Chondrocyte (in vitro differentiated cells): ENCODE measurements around the gene GAL. TPM values are rescaled to one million over a fixed set of nuclear protein-coding genes. Genes with fewer than 3 reads are reported as not detected.

Source experiments
- DNase-seq: peaks from one replicate; pipeline ENCODE4 v3.0.0; 2021; ENCODE audit warnings: mixed read lengths, low spot score
- H3K27ac Mint-ChIP-seq: one replicate; pipeline ENCODE4 v1.8.0; 2021; ENCODE audit warnings: mild to moderate bottlenecking, moderate library complexity, mixed read lengths; ENCODE audit not compliant: unreplicated experiment
- H3K27me3 Mint-ChIP-seq: 2 replicates; pipeline ENCODE4 v1.8.0; 2021; ENCODE audit warnings: low read depth, mixed read lengths
- H3K36me3 Mint-ChIP-seq: 2 replicates; pipeline ENCODE4 v1.8.0; 2021; ENCODE audit warnings: low read depth, mixed read lengths
- H3K4me1 Mint-ChIP-seq: 2 replicates; pipeline ENCODE4 v1.8.0; 2021; ENCODE audit warnings: low read depth, mild to moderate bottlenecking, mixed read lengths
- H3K4me3 Mint-ChIP-seq: one replicate; pipeline ENCODE4 v1.8.0; 2021; ENCODE audit warnings: mild to moderate bottlenecking, moderate library complexity, mixed read lengths; ENCODE audit not compliant: unreplicated experiment
- H3K9me3 Mint-ChIP-seq: 2 replicates; pipeline ENCODE4 v1.8.0; 2021; ENCODE audit warnings: low read depth, mixed read lengths
- CTCF ChIP-seq: fragments of 200-600 bp; sonication (generic); IDR thresholded peaks from 2 replicates; pipeline ENCODE4 v1.5.0; 2021; ENCODE audit warnings: antibody characterized with exemption, mild to moderate bottlenecking, moderate library complexity
- total RNA-seq: library from RNA; stranded (reverse); gene quantifications from 3 replicates; pipeline ENCODE4 v1.2.1, GENCODE V29; 2021

Gene GAL
- total RNA-seq, 1 donor from 2014 or later = 0.90 TPM

DNA sequence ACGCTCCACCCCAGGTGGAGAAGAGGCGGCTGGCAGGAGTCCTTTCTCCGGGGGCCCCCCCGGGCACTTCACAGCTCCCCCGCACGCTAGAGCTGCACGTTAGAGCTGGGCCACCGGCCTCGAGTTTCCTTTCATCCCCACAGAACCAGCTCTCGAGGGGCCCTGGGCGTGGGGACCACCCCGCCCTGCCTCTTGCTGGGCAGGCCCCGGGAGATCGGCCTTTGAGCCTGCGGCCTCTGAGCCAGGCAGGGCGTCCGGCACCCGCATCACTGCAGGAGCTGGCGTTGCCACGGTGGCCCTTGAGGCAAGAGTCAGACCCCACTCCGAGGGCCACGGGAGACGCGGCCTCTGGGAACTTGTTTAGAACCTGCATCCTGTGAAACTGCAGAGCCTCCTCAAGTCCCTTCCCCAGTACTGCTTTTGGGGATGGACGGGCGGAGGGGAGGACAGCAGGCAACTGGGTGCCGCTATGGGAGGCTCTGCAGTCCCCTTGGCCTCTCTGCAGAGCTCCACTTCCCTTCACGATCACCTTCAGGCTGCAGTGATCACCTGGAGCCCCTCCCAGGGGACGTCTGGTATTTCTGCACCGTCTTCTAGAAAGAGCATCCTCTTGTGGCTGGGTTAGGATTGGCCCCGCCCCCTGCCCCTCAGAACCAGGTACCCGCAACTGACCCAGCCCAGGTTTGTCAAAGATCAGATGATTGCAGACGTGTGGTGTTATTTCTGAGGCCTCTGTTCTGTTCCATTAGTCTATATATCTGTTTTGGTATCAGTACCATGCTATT is 13.9 kb upstream of the GAL start:
- TF ChIP-seq CTCF = no peak
- H3K4me1 Mint-ChIP-seq = no peaks in the 10 kb centered on the region
- H3K4me3 Mint-ChIP-seq = no peak overlapping the region
- peak; percentile 46 for DNase-seq
- H3K27me3 Mint-ChIP-seq = peaks cover 32% of the 10 kb centered on the region
- peaks cover 3% of the 10 kb centered on the region for H3K9me3 Mint-ChIP-seq
- H3K36me3 Mint-ChIP-seq = peaks cover 1% of the 10 kb centered on the region
- H3K27ac Mint-ChIP-seq = no peak overlapping the region

- TF ChIP-seq CTCF = no peak
- no peak overlapping the region for H3K4me3 Mint-ChIP-seq
- H3K9me3 Mint-ChIP-seq = peaks cover 3% of the 10 kb centered on the region
- H3K27me3 Mint-ChIP-seq = peaks cover 23% of the 10 kb centered on the region
- no peak overlapping the region for H3K27ac Mint-ChIP-seq
- peaks cover 12% of the 10 kb centered on the region for H3K4me1 Mint-ChIP-seq
- H3K36me3 Mint-ChIP-seq = peaks cover 1% of the 10 kb centered on the region
- DNase-seq = peak; percentile 17
Observed at GRCh38 chr11:68673306-68673945, 10.9 kb upstream of the GAL start.

DNA sequence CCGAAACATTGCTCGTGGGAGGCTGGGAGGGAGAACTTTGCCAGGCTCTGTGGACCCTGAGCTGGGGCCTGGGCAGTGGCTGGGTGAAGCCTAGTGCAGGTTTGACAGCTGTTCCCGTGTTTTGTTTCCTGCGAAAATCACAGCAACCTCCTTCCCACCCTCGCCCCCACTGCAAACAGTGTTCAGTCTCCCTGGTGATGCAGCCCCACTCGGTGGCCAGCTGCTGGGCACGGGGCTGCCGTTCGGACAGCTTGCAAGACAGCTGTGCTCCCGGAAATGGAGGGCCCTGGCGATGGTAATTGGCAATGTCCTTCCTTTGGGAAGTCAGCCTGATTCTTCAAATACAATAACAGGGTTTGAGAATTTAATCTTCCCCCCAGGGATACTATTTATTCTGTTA is 10.4 kb upstream of the GAL start:
- H3K27me3 Mint-ChIP-seq = peaks cover 21% of the 10 kb centered on the region
- peaks cover 3% of the 10 kb centered on the region for H3K9me3 Mint-ChIP-seq
- H3K27ac Mint-ChIP-seq = no peak overlapping the region

GRCh38 chr11:68674461-68674860 is 9.9 kb upstream of the GAL start:
- DNase-seq = peak; percentile 54
- TF ChIP-seq CTCF = no peak
- H3K27me3 Mint-ChIP-seq = peaks cover 19% of the 10 kb centered on the region
- H3K36me3 Mint-ChIP-seq = peaks cover 1% of the 10 kb centered on the region
- H3K4me3 Mint-ChIP-seq = no peak overlapping the region
- H3K4me1 Mint-ChIP-seq = peaks cover 12% of the 10 kb centered on the region
- peaks cover 3% of the 10 kb centered on the region for H3K9me3 Mint-ChIP-seq
- no peak overlapping the region for H3K27ac Mint-ChIP-seq

More for the DNA sequence above, 10.4 kb upstream of the GAL start:
- no peak overlapping the region for H3K4me3 Mint-ChIP-seq
- peaks cover 12% of the 10 kb centered on the region for H3K4me1 Mint-ChIP-seq
- H3K36me3 Mint-ChIP-seq = peaks cover 1% of the 10 kb centered on the region
- no peak for TF ChIP-seq CTCF
- peak; percentile 68 for DNase-seq

DNA sequence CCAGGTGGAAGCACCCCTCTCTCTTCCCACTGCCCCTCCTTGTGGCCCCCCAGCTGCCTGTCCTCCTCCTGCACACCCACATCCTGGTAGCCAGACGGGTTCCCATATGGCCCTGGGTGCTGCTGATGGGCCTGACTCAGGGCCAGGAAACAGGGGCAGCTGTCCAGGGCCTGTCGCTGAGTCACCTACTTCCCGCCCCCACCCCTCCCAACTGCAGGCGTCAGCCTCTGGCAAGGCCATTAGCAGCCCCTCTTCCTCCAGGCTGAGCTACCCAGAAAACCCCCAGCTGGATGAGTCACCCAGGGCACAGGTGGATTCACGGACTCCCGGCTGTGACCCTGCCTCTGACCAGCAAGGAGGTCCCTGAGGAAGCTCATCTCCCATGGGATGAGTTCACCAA is 6.9 kb upstream of the GAL start:
- H3K4me3 Mint-ChIP-seq = no peak overlapping the region
- peaks cover 12% of the 10 kb centered on the region for H3K4me1 Mint-ChIP-seq
- no peak overlapping the region for H3K27ac Mint-ChIP-seq
- peaks cover 10% of the 10 kb centered on the region for H3K27me3 Mint-ChIP-seq
- no peak for TF ChIP-seq CTCF
- H3K36me3 Mint-ChIP-seq = peaks cover 1% of the 10 kb centered on the region
- H3K9me3 Mint-ChIP-seq = no peaks in the 10 kb centered on the region
- DNase-seq = peak; percentile 38
